B cell (primary cell): Measurements from ENCODE around the gene POLR2F. TPM values are rescaled to one million over a fixed set of nuclear protein-coding genes. Genes with fewer than 3 reads are reported as not detected.

Experiments used
- ATAC-seq: fragments of 200-7000 bp; cut with Tn5 transposase; one replicate; pipeline ENCODE4 v1.10.0; 2021; ENCODE audit warnings: low read depth, mild to moderate bottlenecking, moderate number of reproducible peaks, moderate library complexity
- CTCF ChIA-PET: fragments of 350-600 bp; sonication (Branson Sonifier 250); formaldehyde crosslinking; loops from one replicate; lab custom pipeline; 2021; ENCODE audit warnings: antibody characterized with exemption, inconsistent platforms; lab: Charles Lee
- POLR2A ChIA-PET: fragments of 350-600 bp; sonication (Branson Sonifier 250); formaldehyde crosslinking; loops from one replicate; lab custom pipeline; 2021; ENCODE audit warnings: antibody characterized with exemption; lab: Charles Lee
- DNase-seq: peaks from one replicate; pipeline ENCODE4 v3.0.0; 2013
- H2AFZ ChIP-seq: 2 replicates; pipeline ENCODE4 v1.6.1; 2012; ENCODE audit warnings: mild to moderate bottlenecking, low read depth, low read length; ENCODE audit not compliant: insufficient read depth, poor library complexity, severe bottlenecking
- H3K27ac ChIP-seq, 2 donors: 1 replicate in 1 of 2; 2 replicates in 1 of 2; pipeline ENCODE4 v1.5.1; 2012 to 2013; ENCODE audit warnings: low read length in 2 of 2, mild to moderate bottlenecking in 2 of 2, moderate library complexity in 1 of 2
- H3K27me3 ChIP-seq, 4 experiments: fragments of 200-600 bp in 1 of 4; sonication (generic) in 1 of 4; replicated peaks in 1 of 4; 1 replicate in 2 of 4; 2 replicates in 2 of 4; pipeline versions ENCODE4 v1.6.1 to v1.7.0; 2013 to 2016; ENCODE audit warnings: low read length in 3 of 4, mild to moderate bottlenecking in 2 of 4, mixed read lengths in 1 of 4, moderate library complexity in 1 of 4; ENCODE audit not compliant: insufficient read depth in 4 of 4, control insufficient read depth in 3 of 4; ENCODE audit errors: control extremely low read depth in 1 of 4
- H3K36me3 ChIP-seq, 2 experiments: replicated peaks in 1 of 2; 1 replicate in 1 of 2; 2 replicates in 1 of 2; pipeline versions ENCODE4 v1.6.1 to v1.7.1; 2013; ENCODE audit warnings: low read length in 1 of 2; ENCODE audit not compliant: insufficient read depth in 2 of 2, control insufficient read depth in 1 of 2; ENCODE audit errors: control extremely low read depth in 1 of 2, extremely low read depth in 1 of 2
- H3K4me1 ChIP-seq, 2 donors: fragments of 200-600 bp in 1 of 2; sonication (generic) in 1 of 2; 1 replicate in 1 of 2; 2 replicates in 1 of 2; pipeline versions ENCODE4 v1.5.1 to v1.6.1; 2013 to 2017; ENCODE audit warnings: low read length in 2 of 2; ENCODE audit not compliant: control insufficient read depth in 2 of 2, insufficient read depth in 2 of 2
- H3K4me2 ChIP-seq: replicated peaks from 2 replicates; pipeline ENCODE3; 2012; ENCODE audit warnings: mild to moderate bottlenecking, low read depth, low read length; ENCODE audit not compliant: poor library complexity, severe bottlenecking
- H3K4me3 ChIP-seq, 5 experiments: fragments of 200-600 bp in 1 of 5; sonication (generic) in 1 of 5; 1 replicate in 3 of 5; 2 replicates in 2 of 5; pipeline versions ENCODE4 v1.5.1 to v1.7.0; 2011 to 2016; ENCODE audit warnings: low read length in 4 of 5, mild to moderate bottlenecking in 4 of 5, low read depth in 2 of 5, control low read depth in 1 of 5, moderate library complexity in 1 of 5; ENCODE audit not compliant: insufficient read depth in 1 of 5; ENCODE audit errors: control extremely low read depth in 1 of 5, extremely low read depth in 1 of 5
- H3K79me2 ChIP-seq: fragments of 200-600 bp; sonication (generic); one replicate; pipeline ENCODE4 v1.6.0; 2016; ENCODE audit warnings: low read length; ENCODE audit not compliant: control insufficient read depth, insufficient read depth
- H3K9ac ChIP-seq: fragments of 200-600 bp; sonication (generic); 2 replicates; pipeline ENCODE4 v1.6.1; 2017; ENCODE audit warnings: mild to moderate bottlenecking, low read length, moderate library complexity
- H3K9me3 ChIP-seq, 3 donors: one replicate each; pipeline versions ENCODE4 v1.6.1 to v1.7.1; 2013; ENCODE audit warnings: low read length in 2 of 3; ENCODE audit not compliant: control insufficient read depth in 2 of 3, insufficient read depth in 1 of 3; ENCODE audit errors: control extremely low read depth in 1 of 3
- H4K20me1 ChIP-seq: 2 replicates; pipeline ENCODE4 v1.6.0; 2012; ENCODE audit warnings: mild to moderate bottlenecking, low read length; ENCODE audit not compliant: insufficient read depth, control insufficient read depth, poor library complexity, severe bottlenecking
- H3K27ac Mint-ChIP-seq: one replicate; pipeline ENCODE4 v1.8.0; 2021; ENCODE audit warnings: mixed read lengths
- H3K27me3 Mint-ChIP-seq: one replicate; pipeline ENCODE4 v1.8.0; 2021; ENCODE audit warnings: mixed read lengths
- H3K4me1 Mint-ChIP-seq: one replicate; pipeline ENCODE4 v1.8.0; 2021; ENCODE audit warnings: mixed read lengths
- H3K4me3 Mint-ChIP-seq: one replicate; pipeline ENCODE4 v1.8.0; 2021; ENCODE audit warnings: mixed read lengths
- H3K9me3 Mint-ChIP-seq: one replicate; pipeline ENCODE4 v1.8.0; 2022; ENCODE audit warnings: mixed read lengths; ENCODE audit not compliant: insufficient read depth
- EZH2 ChIP-seq: IDR thresholded peaks from 2 replicates; pipeline ENCODE4 v1.6.1; 2012; ENCODE audit warnings: borderline replicate concordance, low read depth, mild to moderate bottlenecking, moderate library complexity, low read length; ENCODE audit not compliant: insufficient read depth, poor library complexity, severe bottlenecking
- WGBS: methylation state at CpG from one replicate; pipeline ENCODE4 v1.1.5; 2013; ENCODE audit warnings: missing lambda C conversion rate; ENCODE audit not compliant: insufficient coverage; 5-methylcytosine and 5-hydroxymethylcytosine counted together
- intact Hi-C: fragments of 100-400 bp; cut with micrococcal nuclease; formaldehyde crosslinking; loops from one replicate; pipeline ENCODE4 v1.10.0; 2022
- polyA plus RNA-seq: library from polyadenylated mRNA; depleted of rRNA; stranded (reverse); fragments of >200 nt; gene quantifications from 2 replicates; pipeline ENCODE4 v1.2.3, GENCODE V29; 2012
- total RNA-seq, 2 donors: library from RNA; stranded (reverse); fragments of 120-200 nt in 1 of 2; gene quantifications; 1 replicate in 1 of 2; 2 replicates in 1 of 2; pipeline versions ENCODE4 v1.2.3 to v1.2.4, GENCODE V29; 2013 to 2022
- TF ChIP-seq, protein P1 (sequence below): fragments of 200-600 bp; IDR thresholded peaks from one replicate; pipeline ENCODE4 v1.8.0; 2022; ENCODE audit warnings: antibody characterized with exemption, mild to moderate bottlenecking

POLR2F gene
- total and polyA plus RNA-seq, 2 donors (not counting 1 experiment from before 2014, with no cell fraction given), result 41.8 to 49.6 TPM

DNA sequence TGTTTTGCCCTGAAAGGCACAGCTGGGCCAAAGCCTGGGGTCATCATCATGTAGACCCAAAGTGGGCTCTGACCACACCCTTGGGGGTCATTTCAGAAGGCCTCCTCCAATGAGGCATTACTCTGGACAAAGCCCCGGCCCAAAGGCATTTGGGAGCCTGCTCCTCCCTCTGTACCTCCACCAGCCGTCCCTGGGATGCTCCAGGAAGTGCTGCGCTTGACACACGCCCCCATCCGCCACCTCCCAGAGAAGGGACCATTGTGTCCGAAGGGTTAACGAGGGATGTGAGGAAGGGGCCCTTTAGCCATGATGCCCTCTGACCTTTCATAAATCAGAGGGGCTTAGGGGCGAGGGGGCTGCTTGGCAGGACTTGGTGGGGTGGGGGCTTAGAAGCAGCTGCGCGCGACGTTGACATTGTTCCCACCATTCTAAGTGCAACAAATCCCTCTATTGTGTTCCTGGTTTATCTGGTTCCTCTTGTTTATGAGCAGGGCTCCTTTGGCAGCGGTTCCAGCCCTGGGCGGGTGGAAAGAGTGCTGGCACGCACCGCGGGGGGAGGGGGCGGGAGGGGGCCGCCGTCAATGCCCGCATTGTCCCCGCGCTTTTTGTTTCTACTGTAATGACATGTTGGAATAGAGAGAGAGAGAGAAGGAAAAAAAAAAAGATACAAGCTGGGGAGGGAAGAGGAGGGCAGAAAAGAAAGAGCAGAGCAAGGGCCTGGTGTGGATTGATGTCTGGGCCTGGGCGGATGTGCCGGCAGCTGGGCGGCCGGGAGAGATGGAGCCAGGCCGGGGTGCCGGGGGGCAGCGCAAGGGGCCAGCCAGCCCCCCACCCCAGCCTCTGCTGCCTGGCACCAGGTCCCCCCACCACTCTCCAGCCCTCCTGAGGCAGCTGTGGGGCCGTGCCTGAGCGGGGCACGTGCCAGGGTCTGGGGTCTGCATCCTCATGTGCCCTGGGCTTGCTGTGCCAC, 63.0 kb downstream of the POLR2F start:
- Mint-ChIP-seq H3K4me3 (no peak overlapping the region), H3K27ac (no peak overlapping the region), H3K4me1 (no peaks in the 10 kb centered on the region), H3K27me3 (peaks cover 3% of the 10 kb centered on the region), H3K9me3 (no peaks in the 10 kb centered on the region)
- no peaks in the 10 kb centered on the region for H3K79me2 ChIP-seq
- H4K20me1 ChIP-seq, result no peaks in the 10 kb centered on the region
- DNase-seq, result no peak
- no peak overlapping the region for H2AFZ ChIP-seq
- no peak overlapping the region for H3K9ac ChIP-seq
- POLR2A ChIA-PET, result no interaction called here
- no peaks in the 10 kb centered on the region for H3K4me1 ChIP-seq
- 86% methylated on average over 22 of the region's 33 CpGs for WGBS
- TF ChIP-seq, protein P1, sequence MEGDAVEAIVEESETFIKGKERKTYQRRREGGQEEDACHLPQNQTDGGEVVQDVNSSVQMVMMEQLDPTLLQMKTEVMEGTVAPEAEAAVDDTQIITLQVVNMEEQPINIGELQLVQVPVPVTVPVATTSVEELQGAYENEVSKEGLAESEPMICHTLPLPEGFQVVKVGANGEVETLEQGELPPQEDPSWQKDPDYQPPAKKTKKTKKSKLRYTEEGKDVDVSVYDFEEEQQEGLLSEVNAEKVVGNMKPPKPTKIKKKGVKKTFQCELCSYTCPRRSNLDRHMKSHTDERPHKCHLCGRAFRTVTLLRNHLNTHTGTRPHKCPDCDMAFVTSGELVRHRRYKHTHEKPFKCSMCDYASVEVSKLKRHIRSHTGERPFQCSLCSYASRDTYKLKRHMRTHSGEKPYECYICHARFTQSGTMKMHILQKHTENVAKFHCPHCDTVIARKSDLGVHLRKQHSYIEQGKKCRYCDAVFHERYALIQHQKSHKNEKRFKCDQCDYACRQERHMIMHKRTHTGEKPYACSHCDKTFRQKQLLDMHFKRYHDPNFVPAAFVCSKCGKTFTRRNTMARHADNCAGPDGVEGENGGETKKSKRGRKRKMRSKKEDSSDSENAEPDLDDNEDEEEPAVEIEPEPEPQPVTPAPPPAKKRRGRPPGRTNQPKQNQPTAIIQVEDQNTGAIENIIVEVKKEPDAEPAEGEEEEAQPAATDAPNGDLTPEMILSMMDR, result no peak
- no peak for TF ChIP-seq EZH2
- H3K4me3 ChIP-seq, result no peak overlapping the region
- H3K4me2 ChIP-seq, result no peak overlapping the region
- intact Hi-C loops, result no loop called here
- no peaks in the 10 kb centered on the region for H3K36me3 ChIP-seq
- CTCF ChIA-PET, result no interaction called here
- ATAC-seq, result no peak
- H3K9me3 ChIP-seq, result peaks cover 0 to 3% (median 0%) of the 10 kb centered on the region in 3 donors
- no peak overlapping the region for H3K27ac ChIP-seq
- H3K27me3 ChIP-seq, result peaks cover 0 to 3% (median 1%) of the 10 kb centered on the region in 4 experiments
